ENCODE results near the gene LY6G5B.
A peak's percentile ranks its signal among the peaks of the same experiment; 100 is the strongest.
"Not testable (repeated sequence)": the region's sequence is repeated elsewhere in the genome, so short reads cannot be mapped to it uniquely, and the experiment has no call there.

The LY6G5B gene

GRCh38 chr6:31692886-31693285, 23.1 kb downstream of the LY6G5B start:
- DNase-seq = no peak

DNA sequence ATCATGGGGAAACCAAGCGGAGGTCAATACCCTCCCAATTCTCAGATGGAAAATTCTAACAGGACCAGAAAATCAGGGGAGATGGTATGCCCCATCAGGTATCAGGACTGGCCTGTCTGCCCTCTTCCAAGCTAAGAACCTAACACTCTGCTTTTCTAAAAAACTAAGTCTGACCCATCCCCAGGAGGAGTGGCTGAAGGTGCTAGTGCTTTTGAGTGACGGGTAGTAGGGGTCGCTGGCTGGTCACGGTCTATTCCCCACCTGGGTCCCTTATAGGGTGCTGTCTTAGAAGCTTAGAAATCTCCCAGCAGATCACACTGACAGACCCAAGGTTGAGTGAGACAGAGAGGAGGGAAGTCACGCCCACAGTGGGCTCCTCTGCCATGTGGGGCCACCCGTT, 23.8 kb downstream of the LY6G5B start:
- no peak for DNase-seq

DNA sequence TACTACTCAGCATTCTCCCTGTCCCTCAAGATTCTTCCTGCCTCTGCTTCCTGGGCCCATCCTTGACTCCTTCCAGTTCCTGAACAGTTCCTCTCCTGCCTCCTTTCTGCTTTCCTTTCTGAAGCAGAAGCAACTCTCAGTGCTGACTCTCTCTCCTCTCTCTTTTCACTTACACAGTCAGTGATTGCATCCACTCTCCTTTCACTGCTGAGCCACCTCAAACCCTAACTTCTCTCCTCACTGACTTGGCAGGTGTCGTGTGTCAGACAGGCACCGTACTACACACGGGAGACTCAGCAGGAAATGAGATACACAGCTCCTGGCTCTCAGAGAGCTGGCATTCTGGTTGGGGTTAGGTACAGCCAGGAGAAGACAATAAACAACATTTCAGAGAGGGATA, 27.8 kb downstream of the LY6G5B start:
- DNase-seq = peak; percentile 42

GRCh38 chr6:31700740-31701401, 31.1 kb downstream of the LY6G5B start:
- no peak for DNase-seq

- no peak for DNase-seq
Measured at GRCh38 chr6:31701666-31702404, 32.1 kb downstream of the LY6G5B start.

GRCh38 chr6:31702405-31702818, 32.6 kb downstream of the LY6G5B start:
- peak; percentile 45 for DNase-seq

DNA sequence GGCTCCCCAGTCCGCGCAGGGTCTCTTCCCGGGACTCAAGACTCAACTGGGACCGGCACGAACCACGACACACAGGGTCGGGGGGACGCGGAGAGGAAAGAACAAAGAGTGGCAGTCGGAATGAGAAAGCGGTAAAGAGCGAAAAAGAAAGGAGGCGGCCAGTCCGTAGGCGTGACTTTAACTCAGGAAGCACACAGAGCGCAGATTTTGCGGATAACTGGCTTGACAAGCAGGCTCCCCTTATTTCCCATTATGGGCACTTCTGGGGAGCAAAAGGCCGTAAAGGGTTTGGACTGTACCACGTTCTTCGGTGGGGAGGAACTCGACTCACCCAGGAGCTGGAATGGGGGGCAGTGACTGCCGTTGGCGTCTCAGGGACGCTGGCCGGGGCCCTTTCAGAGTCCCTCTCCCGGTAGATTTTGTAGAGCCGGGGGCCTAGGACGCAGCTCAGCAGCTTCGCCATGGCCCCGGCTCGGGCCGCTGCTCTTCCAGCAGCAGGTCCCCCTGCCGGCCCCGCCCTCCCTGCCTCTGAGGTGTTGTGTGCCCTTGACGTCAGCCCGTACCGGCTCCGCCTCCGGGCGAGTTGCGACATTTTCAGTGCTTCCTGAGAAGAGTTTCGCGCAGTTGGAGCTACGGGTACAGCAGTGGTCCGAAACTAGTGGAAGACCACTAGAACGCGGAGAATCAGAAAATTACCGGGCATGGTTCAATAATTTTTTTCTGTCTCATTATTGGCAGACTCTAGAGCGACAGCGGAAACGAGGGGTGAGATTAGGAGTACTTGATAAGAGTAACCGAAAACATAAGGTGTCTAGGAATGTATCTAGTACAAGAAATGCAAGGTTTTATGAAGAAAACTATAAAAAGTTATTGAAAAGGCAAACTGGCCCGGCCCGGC, 33.3 kb downstream of the LY6G5B start, which contains the start of gene ABHD16A:
ABHD16A (minus strand) TSS at position 506 of the 898 bp plus-strand sequence; CDS start at position 463, 43 bp downstream.
- peak; percentile 99 for DNase-seq

DNA sequence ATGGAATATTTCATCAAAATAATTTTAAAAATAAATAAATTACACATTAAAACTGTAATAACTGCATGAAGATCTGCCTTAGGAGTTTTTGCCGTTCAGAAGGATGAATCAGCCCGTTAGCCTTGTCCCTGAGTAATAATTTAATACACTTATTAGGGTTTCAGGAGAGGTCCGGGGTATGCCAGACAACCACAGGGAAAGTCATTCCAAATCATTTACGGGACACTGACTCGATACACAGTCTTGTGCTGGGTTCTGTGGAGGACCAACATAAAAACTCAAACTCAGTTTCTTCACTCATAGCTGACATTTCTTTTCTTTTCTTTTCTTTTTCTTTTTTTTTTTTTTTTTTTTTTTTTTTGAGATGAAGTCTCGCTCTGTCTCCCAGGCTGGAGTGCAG, 36.2 kb downstream of the LY6G5B start:
- DNase-seq = no peak

- DNase-seq = no peak
Measured at GRCh38 chr6:31706599-31706998, 36.8 kb downstream of the LY6G5B start, which contains the start of gene LY6G6F. Gene LY6G6F, plus strand, starts transcription at chr6:31706866. Its CDS starts 41 bp downstream, at chr6:31706907.

DNA sequence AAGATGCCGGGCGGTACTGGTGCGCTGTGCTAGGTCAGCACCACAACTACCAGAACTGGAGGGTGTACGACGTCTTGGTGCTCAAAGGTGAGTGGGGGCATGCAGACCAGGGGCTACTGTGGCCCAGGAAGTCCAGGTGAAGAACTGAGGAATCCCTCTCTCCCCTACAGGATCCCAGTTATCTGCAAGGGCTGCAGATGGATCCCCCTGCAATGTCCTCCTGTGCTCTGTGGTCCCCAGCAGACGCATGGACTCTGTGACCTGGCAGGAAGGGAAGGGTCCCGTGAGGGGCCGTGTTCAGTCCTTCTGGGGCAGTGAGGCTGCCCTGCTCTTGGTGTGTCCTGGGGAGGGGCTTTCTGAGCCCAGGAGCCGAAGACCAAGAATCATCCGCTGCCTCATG, 37.9 kb downstream of the LY6G5B start:
- no peak for DNase-seq

DNA sequence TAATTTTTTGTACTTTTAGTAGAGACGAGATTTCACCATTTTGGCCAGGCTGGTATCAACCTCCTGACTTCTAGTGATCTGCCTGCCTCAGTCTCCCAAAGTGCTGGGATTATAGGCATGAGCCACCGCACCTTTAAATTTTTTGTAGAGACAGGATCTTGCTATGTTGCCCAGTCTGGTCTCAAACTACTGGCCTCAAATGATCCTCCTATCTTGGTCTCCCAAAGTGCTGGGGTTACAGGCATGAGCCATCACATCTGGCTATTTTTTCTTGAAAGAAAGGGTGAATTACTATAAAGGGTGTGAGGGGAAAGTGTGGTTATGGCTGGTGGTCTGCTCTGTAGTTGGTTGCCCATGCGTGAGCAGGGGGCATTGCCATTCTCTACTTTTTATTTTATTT, 38.4 kb downstream of the LY6G5B start:
- no peak for DNase-seq

DNA sequence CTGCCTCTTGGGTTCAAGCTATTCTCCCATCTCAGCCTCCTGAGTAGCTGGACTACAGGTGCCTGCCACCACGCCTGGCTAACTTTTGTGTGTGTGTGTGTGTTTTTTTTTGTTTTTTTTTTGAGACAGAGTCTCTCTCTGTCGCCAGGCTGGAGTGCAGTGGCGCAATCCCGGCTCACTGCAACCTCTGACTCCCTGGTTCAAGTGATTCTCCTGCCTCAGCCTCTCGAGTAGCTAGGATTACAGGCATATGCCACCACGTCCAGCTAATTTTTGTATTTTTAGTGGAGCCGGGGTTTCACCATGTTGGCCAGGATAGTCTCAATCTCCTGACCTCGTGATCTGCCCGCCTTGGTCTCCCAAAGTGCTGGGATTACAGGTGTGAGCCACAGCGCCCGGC, 39.4 kb downstream of the LY6G5B start:
- DNase-seq = not testable (repeated sequence)

GRCh38 chr6:31710523-31711219, 40.9 kb downstream of the LY6G5B start:
- no peak for DNase-seq

GRCh38 chr6:31711233-31711632, 41.5 kb downstream of the LY6G5B start:
- DNase-seq = no peak

- peak; percentile 28 for DNase-seq
Measured at GRCh38 chr6:31712296-31712695, 42.5 kb downstream of the LY6G5B start.

DNA sequence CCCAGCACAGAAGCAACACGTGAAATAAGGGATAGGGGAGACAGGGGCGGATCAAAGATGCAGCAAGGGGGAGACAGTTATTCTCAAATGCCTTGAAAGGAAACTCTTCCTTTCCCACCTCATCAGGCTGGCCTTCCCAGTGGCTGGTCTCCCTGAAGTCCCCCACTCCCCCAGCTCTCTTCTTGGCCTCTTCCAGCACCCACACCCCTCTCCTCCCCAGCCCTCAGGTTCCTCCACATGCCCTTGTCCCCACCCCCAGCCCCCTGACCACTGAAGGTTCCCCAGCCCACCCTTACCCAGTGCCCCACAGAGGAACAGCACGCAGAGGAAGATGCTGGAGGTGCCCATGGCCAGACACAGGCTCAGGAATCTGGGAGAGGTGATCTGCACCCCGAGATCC, 43.7 kb downstream of the LY6G5B start:
- no peak for DNase-seq

DNA sequence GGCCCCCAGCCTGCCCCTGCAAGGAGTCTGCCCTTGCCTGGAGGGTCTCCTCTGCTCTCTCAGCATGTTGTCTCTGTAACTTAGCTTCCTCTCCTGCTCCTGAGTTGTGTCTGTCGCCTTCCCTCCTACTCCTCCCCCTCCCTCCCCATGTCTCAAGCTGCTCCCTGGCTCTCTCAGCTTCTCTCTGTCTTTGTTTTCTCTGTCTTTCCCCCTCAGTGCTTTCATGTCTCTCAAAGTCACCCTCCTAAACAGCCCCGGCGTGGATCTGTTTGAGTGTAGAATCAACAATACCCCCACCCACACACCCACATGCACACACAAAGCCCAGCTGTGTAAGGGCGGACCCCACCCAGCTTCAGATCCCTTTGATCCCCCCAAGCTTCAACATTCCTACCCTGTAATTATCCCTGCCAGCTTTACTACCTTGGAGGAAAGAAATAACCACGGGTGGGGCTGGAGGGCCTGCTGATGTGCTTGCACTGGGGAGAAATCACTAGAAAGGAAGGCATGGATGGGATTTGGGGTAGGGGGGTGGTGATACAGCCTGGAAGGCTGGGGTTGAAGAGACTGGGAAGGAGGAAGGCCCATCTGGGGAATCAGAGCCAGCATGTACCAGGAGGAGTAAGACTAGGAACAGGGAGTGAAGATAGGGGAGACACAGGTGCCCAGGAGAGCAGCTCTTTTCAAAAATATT, 44.4 kb downstream of the LY6G5B start:
- no peak for DNase-seq

- no peak for DNase-seq
Measured at GRCh38 chr6:31715022-31715958, 45.5 kb downstream of the LY6G5B start, which contains the start of gene LY6G6D. Gene LY6G6D, plus strand, starts transcription at chr6:31715348. Its CDS starts 8 bp downstream, at chr6:31715356.

DNA sequence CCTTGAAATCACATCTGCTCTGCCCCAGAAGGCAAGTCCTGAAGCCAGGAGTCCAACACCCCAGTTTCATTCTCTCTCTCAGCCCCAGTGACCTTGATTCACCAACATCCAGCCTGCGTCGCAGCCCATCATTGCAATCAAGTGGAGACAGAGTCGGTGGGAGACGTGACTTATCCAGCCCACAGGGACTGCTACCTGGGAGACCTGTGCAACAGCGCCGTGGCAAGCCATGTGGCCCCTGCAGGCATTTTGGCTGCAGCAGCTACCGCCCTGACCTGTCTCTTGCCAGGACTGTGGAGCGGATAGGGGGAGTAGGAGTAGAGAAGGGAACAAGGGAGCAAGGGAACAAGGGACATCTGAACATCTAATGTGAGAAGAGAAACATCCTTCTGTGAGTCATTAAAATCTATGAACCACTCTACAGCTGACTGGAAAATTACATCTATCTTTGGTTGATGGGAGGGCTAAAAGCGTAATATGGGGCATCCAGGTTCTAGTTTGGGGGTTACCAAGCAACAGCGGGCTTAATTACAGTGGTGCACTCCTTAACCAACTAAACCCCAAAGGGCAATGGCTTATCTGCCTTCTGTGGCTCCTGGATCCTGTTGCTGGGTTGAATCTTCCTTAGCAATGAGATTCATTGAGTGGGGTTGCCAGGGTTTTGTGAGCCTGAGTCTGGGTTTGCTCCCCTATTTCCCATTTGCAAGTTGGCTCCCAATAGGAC, 47.9 kb downstream of the LY6G5B start:
- no peak for DNase-seq

DNA sequence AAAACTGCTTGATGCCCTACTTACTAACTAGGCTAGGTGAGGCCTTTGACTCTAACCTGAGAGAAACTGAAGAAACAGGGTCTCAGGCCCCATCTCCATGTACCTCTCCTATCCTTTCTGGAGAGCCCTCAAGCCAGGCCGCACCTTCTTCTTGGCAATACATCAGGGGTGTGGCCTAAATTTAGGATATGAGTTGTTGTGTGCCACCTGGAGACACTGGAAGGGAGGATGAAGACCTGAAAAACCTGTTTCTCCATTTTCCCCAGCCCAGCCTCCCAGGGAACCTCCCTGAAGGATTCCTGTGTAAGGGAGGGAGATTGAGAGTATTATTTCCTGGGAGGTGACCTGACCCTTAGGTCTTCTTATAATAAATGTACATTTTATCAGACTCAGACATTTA, 48.5 kb downstream of the LY6G5B start:
- DNase-seq = no peak

Measured in activated CD4-positive, alpha-beta T cell treated with anti-CD3 and anti-CD28 coated beads, Interleukin-10, Interleukin-2, amounts not matched to agents 100 ng/mL and 50 ng/mL, durations not matched to agents 16 hours and 8 hours (primary cell).